K562 (cell line): ENCODE data around the gene SLC44A5. TPM values are rescaled to one million over a fixed set of nuclear protein-coding genes. Genes with fewer than 3 reads are reported as not detected.

Experiments used
- DACH1 ChIP-seq: fragments of 450-650 bp; IDR thresholded peaks from 2 replicates; pipeline ENCODE4 v1.6.1; 2018; ENCODE audit not compliant: partially characterized antibody
- FOXK2 ChIP-seq, 2 experiments: fragments of 450-650 bp; IDR thresholded peaks in 1 of 2; conservative IDR thresholded peaks in 1 of 2; 2 replicates each; pipeline ENCODE4 v1.6.1; 2016; ENCODE audit warnings: low read depth in 2 of 2, mild to moderate bottlenecking in 1 of 2
- GTF2A2 ChIP-seq: IDR thresholded peaks from 2 replicates; pipeline ENCODE4 v1.6.1; 2016; ENCODE audit warnings: mild to moderate bottlenecking, missing genetic modification characterization, missing compliant biosample characterization
- SETDB1 ChIP-seq: IDR thresholded peaks from one replicate; pipeline ENCODE4 v1.6.1; 2012; ENCODE audit warnings: low read length, control low read depth, inconsistent platforms
- SOX6 ChIP-seq: fragments of 450-650 bp; IDR thresholded peaks from 2 replicates; pipeline ENCODE4 v1.6.1; 2014; ENCODE audit warnings: mild to moderate bottlenecking
- ZC3H4 ChIP-seq: sonication (generic); formaldehyde crosslinking; IDR thresholded peaks from 2 replicates; pipeline ENCODE4 v1.9.0; 2021; ENCODE audit warnings: missing genetic modification reagents, borderline replicate concordance
- ZNF77 ChIP-seq: fragments of 250-450 bp; sonication (Bioruptor Pico); IDR thresholded peaks from 2 replicates; pipeline ENCODE4 v1.5.0; 2020
- polyA plus RNA-seq, 8 experiments: library from polyadenylated mRNA; depleted of rRNA in 4 of 8; stranded (reverse) in 5 of 8; unstranded in 3 of 8; fragments of >200 nt; fragmentation: Nextera tagmentation in 2 of 8; fragmentation: Illumina TruSeq in 1 of 8; extraction: Ambion mirVana in 2 of 8; extraction: Trizol in 1 of 8; gene quantifications; 2 replicates each; pipeline versions ENCODE4 v1.2.1 to v1.2.3, GENCODE V29; 2011 to 2014; ENCODE audit warnings: inconsistent platforms in 1 of 8, missing spikeins in 1 of 8
- total RNA-seq, 7 experiments: library from RNA; depleted of rRNA in 6 of 7; stranded (reverse); fragments of >200 nt in 6 of 7; fragmentation: Illumina TruSeq in 2 of 7; extraction: Trizol in 2 of 7; gene quantifications; 2 replicates each; pipeline versions ENCODE4 v1.2.1 to v1.2.3, GENCODE V29; 2011 to 2021; ENCODE audit warnings: low replicate concordance in 1 of 7
- TF ChIP-seq, protein P1 (sequence below): fragments of 250-450 bp; sonication (Bioruptor Pico); IDR thresholded peaks from 2 replicates; pipeline ENCODE4 v1.5.0; 2020; ENCODE audit warnings: mild to moderate bottlenecking, borderline replicate concordance
- TF ChIP-seq, protein P2 (sequence below): fragments of 450-650 bp; formaldehyde crosslinking; IDR thresholded peaks from 2 replicates; pipeline ENCODE4 v1.4.0; 2020; ENCODE audit warnings: mild to moderate bottlenecking, moderate library complexity
- TF ChIP-seq, protein P3 (sequence below): IDR thresholded peaks from 2 replicates; pipeline ENCODE4 v1.6.1; 2011; ENCODE audit not compliant: insufficient read length; ENCODE audit errors: extremely low read depth
- TF ChIP-seq, protein P4 (sequence below): fragments of 250-450 bp; sonication (Bioruptor Pico); IDR thresholded peaks from 2 replicates; pipeline ENCODE4 v1.5.1; 2021; ENCODE audit warnings: mild to moderate bottlenecking
- TF ChIP-seq, protein P5 (sequence below): fragments of 450-650 bp; formaldehyde crosslinking; IDR thresholded peaks from 2 replicates; pipeline ENCODE4 v1.4.0; 2020; ENCODE audit warnings: mild to moderate bottlenecking, moderate library complexity
- TF ChIP-seq, protein P6 (sequence below): fragments of 450-650 bp; formaldehyde crosslinking; IDR thresholded peaks from 2 replicates; pipeline ENCODE4 v1.4.0; 2020; ENCODE audit warnings: mild to moderate bottlenecking, mixed read lengths
- TF ChIP-seq, protein P7 (sequence below): sonication (generic); formaldehyde crosslinking; IDR thresholded peaks from 2 replicates; pipeline ENCODE4 v1.8.0; 2022; ENCODE audit warnings: mild to moderate bottlenecking, missing genetic modification reagents, borderline replicate concordance

Gene SLC44A5
- total and polyA plus RNA-seq, 9 of the 15 experiments (the other 6 are each of a cell fraction or from before 2014, with no cell fraction given) = 1.2 to 10.1 (median 3.2) TPM

DNA sequence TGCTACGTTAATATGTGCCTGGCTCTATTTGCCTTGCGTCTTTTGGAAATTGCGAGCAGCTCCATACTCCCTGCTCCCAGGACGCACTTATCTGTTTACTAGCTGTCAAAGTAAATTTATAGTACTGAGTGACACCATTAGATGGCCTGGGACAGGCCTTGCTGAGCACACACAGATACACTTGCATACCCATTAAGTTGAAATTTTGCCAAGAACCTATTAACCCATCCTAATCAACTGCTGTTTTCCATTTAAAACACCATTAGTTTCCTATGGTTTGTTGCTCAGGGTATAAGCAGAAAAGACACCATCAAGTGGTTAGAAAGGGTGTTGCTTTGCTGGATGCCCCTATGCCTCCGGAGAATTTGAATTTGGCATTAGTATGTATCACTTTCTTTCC, 187.3 kb downstream of the SLC44A5 start (continued):
- TF ChIP-seq, protein P1, sequence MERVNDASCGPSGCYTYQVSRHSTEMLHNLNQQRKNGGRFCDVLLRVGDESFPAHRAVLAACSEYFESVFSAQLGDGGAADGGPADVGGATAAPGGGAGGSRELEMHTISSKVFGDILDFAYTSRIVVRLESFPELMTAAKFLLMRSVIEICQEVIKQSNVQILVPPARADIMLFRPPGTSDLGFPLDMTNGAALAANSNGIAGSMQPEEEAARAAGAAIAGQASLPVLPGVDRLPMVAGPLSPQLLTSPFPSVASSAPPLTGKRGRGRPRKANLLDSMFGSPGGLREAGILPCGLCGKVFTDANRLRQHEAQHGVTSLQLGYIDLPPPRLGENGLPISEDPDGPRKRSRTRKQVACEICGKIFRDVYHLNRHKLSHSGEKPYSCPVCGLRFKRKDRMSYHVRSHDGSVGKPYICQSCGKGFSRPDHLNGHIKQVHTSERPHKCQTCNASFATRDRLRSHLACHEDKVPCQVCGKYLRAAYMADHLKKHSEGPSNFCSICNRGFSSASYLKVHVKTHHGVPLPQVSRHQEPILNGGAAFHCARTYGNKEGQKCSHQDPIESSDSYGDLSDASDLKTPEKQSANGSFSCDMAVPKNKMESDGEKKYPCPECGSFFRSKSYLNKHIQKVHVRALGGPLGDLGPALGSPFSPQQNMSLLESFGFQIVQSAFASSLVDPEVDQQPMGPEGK (CRISPR knock-in tag) = no peak
- TF ChIP-seq, protein P2, sequence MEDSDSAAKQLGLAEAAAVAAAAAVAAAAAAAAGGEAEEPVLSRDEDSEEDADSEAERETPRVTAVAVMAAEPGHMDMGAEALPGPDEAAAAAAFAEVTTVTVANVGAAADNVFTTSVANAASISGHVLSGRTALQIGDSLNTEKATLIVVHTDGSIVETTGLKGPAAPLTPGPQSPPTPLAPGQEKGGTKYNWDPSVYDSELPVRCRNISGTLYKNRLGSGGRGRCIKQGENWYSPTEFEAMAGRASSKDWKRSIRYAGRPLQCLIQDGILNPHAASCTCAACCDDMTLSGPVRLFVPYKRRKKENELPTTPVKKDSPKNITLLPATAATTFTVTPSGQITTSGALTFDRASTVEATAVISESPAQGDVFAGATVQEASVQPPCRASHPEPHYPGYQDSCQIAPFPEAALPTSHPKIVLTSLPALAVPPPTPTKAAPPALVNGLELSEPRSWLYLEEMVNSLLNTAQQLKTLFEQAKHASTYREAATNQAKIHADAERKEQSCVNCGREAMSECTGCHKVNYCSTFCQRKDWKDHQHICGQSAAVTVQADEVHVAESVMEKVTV = no peak
- TF ChIP-seq ZC3H4 = no peak
- TF ChIP-seq ZNF77 (CRISPR knock-in tag) = no peak
- TF ChIP-seq, protein P3, sequence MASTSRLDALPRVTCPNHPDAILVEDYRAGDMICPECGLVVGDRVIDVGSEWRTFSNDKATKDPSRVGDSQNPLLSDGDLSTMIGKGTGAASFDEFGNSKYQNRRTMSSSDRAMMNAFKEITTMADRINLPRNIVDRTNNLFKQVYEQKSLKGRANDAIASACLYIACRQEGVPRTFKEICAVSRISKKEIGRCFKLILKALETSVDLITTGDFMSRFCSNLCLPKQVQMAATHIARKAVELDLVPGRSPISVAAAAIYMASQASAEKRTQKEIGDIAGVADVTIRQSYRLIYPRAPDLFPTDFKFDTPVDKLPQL = no peak
- TF ChIP-seq DACH1 = peak; percentile 85
- TF ChIP-seq, protein P4, sequence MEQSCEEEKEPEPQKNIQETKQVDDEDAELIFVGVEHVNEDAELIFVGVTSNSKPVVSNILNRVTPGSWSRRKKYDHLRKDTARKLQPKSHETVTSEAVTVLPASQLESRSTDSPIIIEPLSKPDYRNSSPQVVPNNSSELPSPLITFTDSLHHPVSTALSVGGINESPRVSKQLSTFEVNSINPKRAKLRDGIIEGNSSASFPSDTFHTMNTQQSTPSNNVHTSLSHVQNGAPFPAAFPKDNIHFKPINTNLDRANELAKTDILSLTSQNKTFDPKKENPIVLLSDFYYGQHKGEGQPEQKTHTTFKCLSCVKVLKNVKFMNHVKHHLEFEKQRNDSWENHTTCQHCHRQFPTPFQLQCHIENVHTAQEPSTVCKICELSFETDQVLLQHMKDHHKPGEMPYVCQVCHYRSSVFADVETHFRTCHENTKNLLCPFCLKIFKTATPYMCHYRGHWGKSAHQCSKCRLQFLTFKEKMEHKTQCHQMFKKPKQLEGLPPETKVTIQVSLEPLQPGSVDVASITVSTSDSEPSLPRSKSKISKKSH (CRISPR knock-in tag) = no peak
- peak; percentile 83 to 86 for TF ChIP-seq FOXK2 (conservative IDR thresholded peaks at IDR 0.05 in 1 of 2, IDR thresholded peaks at IDR 0.05 in 1 of 2; ENCODE audit: low read depth in 2 of 2)
- TF ChIP-seq SETDB1 = no peak
- no peak for TF ChIP-seq GTF2A2
- TF ChIP-seq, protein P5, sequence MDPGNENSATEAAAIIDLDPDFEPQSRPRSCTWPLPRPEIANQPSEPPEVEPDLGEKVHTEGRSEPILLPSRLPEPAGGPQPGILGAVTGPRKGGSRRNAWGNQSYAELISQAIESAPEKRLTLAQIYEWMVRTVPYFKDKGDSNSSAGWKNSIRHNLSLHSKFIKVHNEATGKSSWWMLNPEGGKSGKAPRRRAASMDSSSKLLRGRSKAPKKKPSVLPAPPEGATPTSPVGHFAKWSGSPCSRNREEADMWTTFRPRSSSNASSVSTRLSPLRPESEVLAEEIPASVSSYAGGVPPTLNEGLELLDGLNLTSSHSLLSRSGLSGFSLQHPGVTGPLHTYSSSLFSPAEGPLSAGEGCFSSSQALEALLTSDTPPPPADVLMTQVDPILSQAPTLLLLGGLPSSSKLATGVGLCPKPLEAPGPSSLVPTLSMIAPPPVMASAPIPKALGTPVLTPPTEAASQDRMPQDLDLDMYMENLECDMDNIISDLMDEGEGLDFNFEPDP (CRISPR knock-in tag) = no peak
- peak; percentile 75 for TF ChIP-seq SOX6
- TF ChIP-seq, protein P6, sequence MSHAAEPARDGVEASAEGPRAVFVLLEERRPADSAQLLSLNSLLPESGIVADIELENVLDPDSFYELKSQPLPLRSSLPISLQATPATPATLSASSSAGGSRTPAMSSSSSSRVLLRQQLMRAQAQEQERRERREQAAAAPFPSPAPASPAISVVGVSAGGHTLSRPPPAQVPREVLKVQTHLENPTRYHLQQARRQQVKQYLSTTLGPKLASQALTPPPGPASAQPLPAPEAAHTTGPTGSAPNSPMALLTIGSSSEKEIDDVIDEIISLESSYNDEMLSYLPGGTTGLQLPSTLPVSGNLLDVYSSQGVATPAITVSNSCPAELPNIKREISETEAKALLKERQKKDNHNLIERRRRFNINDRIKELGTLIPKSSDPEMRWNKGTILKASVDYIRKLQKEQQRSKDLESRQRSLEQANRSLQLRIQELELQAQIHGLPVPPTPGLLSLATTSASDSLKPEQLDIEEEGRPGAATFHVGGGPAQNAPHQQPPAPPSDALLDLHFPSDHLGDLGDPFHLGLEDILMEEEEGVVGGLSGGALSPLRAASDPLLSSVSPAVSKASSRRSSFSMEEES (CRISPR knock-in tag) = no peak
- TF ChIP-seq, protein P7, sequence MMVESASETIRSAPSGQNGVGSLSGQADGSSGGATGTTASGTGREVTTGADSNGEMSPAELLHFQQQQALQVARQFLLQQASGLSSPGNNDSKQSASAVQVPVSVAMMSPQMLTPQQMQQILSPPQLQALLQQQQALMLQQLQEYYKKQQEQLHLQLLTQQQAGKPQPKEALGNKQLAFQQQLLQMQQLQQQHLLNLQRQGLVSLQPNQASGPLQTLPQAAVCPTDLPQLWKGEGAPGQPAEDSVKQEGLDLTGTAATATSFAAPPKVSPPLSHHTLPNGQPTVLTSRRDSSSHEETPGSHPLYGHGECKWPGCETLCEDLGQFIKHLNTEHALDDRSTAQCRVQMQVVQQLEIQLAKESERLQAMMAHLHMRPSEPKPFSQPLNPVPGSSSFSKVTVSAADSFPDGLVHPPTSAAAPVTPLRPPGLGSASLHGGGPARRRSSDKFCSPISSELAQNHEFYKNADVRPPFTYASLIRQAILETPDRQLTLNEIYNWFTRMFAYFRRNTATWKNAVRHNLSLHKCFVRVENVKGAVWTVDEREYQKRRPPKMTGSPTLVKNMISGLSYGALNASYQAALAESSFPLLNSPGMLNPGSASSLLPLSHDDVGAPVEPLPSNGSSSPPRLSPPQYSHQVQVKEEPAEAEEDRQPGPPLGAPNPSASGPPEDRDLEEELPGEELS (CRISPR knock-in tag) = no peak
